ENCODE measurements around the gene GCSH.

The GCSH gene

DNA sequence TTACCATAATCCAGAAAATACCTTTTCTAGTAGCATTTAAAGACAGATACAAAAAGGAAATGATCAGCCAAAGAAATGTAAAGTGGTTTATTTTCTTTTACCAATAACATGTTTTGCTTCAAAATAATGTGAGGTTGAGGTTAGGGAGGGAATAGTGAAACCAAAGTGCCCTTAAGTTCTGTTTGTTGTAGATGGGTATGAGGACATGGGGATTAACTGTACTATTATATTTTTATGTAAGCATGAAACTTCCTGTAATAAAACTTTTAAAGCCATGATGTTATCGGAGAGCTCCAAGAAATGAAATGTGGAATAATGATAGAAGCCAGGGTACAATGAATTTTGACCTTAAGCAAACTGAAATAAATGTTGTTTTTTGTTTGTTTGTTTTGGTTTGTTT lies 29.0 kb downstream of the GCSH start:
- TF ChIP-seq REST (IDR thresholded peaks at IDR 0.05; ENCODE audit: insufficient read depth in 1 of 2, low read depth in 2 of 2, low read length in 2 of 2) (no peak), POLR2AphosphoS5 (IDR thresholded peaks at IDR 0.05; ENCODE audit: low read depth, low read length) (no peak), FOXP2 (optimal IDR thresholded peaks at IDR 0.05; ENCODE audit: borderline replicate concordance, extremely low read depth, extremely low read length, insufficient read depth) (no peak), TAF1 (IDR thresholded peaks at IDR 0.05; ENCODE audit: borderline replicate concordance, insufficient read depth, low read length) (no peak), SIN3A (IDR thresholded peaks at IDR 0.05; ENCODE audit: borderline replicate concordance, insufficient read depth, low read length) (no peak)

DNA sequence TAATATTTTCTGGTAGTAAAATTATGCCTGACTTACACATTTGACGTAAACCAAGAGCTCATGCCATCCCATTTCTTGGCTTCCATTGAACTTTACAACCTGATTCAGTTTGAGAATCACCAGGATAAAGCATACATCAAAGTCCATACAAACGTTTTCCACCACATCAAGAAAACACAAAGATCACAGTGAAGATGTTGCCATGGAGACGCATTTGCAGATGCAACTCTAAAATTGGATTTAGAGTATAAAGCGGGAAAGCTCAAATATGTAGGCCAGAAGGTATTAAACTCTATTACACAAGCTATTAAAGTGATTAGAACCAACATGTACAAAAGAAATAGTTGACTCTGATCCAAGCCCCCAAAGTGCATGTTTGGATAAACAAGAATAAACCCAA lies 29.5 kb downstream of the GCSH start:
- no peak for TF ChIP-seq POLR2AphosphoS5 (IDR thresholded peaks at IDR 0.05; ENCODE audit: low read depth, low read length)
- no peak for TF ChIP-seq TAF1 (IDR thresholded peaks at IDR 0.05; ENCODE audit: borderline replicate concordance, insufficient read depth, low read length)
- no peak for TF ChIP-seq FOXP2 (optimal IDR thresholded peaks at IDR 0.05; ENCODE audit: borderline replicate concordance, extremely low read depth, extremely low read length, insufficient read depth)
- TF ChIP-seq REST (IDR thresholded peaks at IDR 0.05; ENCODE audit: insufficient read depth in 1 of 2, low read depth in 2 of 2, low read length in 2 of 2) = no peak
- no peak for TF ChIP-seq SIN3A (IDR thresholded peaks at IDR 0.05; ENCODE audit: borderline replicate concordance, insufficient read depth, low read length)

- TF ChIP-seq FOXP2 (optimal IDR thresholded peaks at IDR 0.05; ENCODE audit: borderline replicate concordance, extremely low read depth, extremely low read length, insufficient read depth) (no peak), POLR2AphosphoS5 (IDR thresholded peaks at IDR 0.05; ENCODE audit: low read depth, low read length) (no peak), SIN3A (IDR thresholded peaks at IDR 0.05; ENCODE audit: borderline replicate concordance, insufficient read depth, low read length) (no peak), REST (IDR thresholded peaks at IDR 0.05; ENCODE audit: insufficient read depth in 1 of 2, low read depth in 2 of 2, low read length in 2 of 2) (no peak), TAF1 (IDR thresholded peaks at IDR 0.05; ENCODE audit: borderline replicate concordance, insufficient read depth, low read length) (no peak)
Measured at GRCh38 chr16:81061871-81062608, 34.2 kb downstream of the GCSH start.

- no peak for TF ChIP-seq SIN3A (IDR thresholded peaks at IDR 0.05; ENCODE audit: borderline replicate concordance, insufficient read depth, low read length)
- no peak for TF ChIP-seq FOXP2 (optimal IDR thresholded peaks at IDR 0.05; ENCODE audit: borderline replicate concordance, extremely low read depth, extremely low read length, insufficient read depth)
- TF ChIP-seq POLR2AphosphoS5 (IDR thresholded peaks at IDR 0.05; ENCODE audit: low read depth, low read length) = no peak
- TF ChIP-seq TAF1 (IDR thresholded peaks at IDR 0.05; ENCODE audit: borderline replicate concordance, insufficient read depth, low read length) = no peak
- TF ChIP-seq REST (IDR thresholded peaks at IDR 0.05; ENCODE audit: insufficient read depth in 1 of 2, low read depth in 2 of 2, low read length in 2 of 2) = no peak
Measured at GRCh38 chr16:81061307-81061640, 34.9 kb downstream of the GCSH start.
